Kidney epithelial cell (primary cell): ENCODE data around the gene NSDHL. TPM values are rescaled to one million over a fixed set of nuclear protein-coding genes. Genes with fewer than 3 reads are reported as not detected.

Experiments used
- DNase-seq: peaks from one replicate; pipeline ENCODE4 v3.0.0-alpha.2; 2010; ENCODE audit warnings: low read depth
- H3K27me3 ChIP-seq: 2 replicates; pipeline ENCODE4 v1.6.0; 2011; ENCODE audit warnings: low read length; ENCODE audit not compliant: control insufficient read depth, insufficient read depth
- H3K36me3 ChIP-seq: 2 replicates; pipeline ENCODE4 v1.5.1; 2011; ENCODE audit warnings: low read length; ENCODE audit not compliant: control insufficient read depth, insufficient read depth
- H3K4me3 ChIP-seq: 2 replicates; pipeline ENCODE4 v1.5.1; 2011; ENCODE audit warnings: low read depth, mild to moderate bottlenecking, control low read depth, low read length
- CTCF ChIP-seq: IDR thresholded peaks from 2 replicates; pipeline ENCODE4 v1.5.1; 2011; ENCODE audit warnings: mild to moderate bottlenecking, moderate library complexity, low read length, control low read depth, inconsistent platforms; ENCODE audit not compliant: insufficient read depth, poor library complexity, severe bottlenecking
- total RNA-seq: library from RNA; depleted of rRNA; stranded (reverse); fragments of >200 nt; gene quantifications from 2 replicates; pipeline ENCODE4 v1.2.3, GENCODE V29; 2015

Gene NSDHL
- total RNA-seq, 1 donor from 2014 or later: 31.3 TPM

DNA sequence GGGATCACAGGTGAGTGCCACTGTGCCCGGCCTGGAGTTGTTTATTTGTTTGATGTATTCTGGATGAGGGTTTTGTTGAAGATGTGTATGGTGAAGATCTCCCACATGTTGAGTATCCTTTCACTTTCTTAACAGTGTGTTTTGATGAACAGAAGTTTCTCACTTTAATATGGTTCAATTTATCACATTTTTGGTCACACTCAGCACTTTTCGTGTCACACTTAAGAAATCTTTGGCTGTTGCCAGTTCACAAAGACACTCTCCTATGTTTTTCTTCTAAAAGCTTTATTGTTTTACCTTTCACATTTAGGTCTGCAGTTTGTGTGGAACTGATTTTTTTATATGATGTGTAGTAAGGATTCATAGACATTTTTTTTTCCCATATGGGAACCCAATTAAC is 50.4 kb downstream of the NSDHL start:
- Histone ChIP-seq H3K4me3 (no peak overlapping the region), H3K36me3 (no peaks in the 10 kb centered on the region), H3K27me3 (no peaks in the 10 kb centered on the region)
- DNase-seq: no peak
- no peak for TF ChIP-seq CTCF

- Histone ChIP-seq H3K36me3 (no peaks in the 10 kb centered on the region), H3K4me3 (no peak overlapping the region), H3K27me3 (no peaks in the 10 kb centered on the region)
- TF ChIP-seq CTCF: no peak
- DNase-seq: no peak
Measured at GRCh38 chrX:152884171-152884570, 53.3 kb downstream of the NSDHL start.

DNA sequence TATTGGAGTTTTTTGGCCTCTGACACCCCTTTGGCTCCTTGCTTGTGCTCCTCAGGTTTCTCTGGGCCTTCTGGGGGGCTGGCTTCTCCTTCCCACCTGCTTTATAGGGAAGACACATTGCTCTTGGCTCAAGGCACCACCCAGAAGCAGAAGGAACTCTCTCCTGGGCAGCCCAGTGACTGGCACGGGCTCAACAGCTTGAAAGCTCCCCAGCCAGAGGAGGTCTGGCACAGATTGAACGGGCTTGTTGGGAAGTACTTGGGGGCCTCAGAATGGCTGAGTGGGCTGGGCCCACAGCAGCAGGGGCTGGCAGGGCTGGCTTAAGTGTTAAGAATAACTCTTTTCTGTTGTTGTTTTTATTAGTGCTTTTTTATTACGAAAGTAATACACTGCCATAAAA is 55.9 kb downstream of the NSDHL start:
- H3K27me3 ChIP-seq: no peaks in the 10 kb centered on the region
- no peak overlapping the region for H3K4me3 ChIP-seq
- no peak for TF ChIP-seq CTCF
- H3K36me3 ChIP-seq: no peaks in the 10 kb centered on the region
- no peak for DNase-seq

DNA sequence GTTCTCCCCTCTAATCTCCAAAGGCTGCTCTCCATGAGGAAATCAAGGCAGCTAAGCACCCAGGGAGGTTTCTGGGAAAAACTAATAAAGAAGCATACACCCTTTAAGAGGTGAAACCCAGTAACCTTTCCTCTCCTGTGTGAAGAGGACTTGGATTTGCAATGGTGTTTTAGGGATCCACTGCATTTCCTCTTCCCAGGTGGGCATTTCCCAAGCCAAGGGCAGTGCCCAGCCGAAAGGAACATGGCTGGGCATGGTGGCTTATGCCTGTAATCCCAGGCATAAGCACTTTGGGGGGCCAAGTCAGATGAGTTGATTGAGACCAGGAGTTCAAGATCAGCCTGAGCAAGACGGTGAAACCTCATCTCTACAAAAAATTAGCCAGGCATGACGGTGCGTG is 61.6 kb downstream of the NSDHL start:
- Histone ChIP-seq H3K27me3 (no peaks in the 10 kb centered on the region), H3K36me3 (no peaks in the 10 kb centered on the region), H3K4me3 (no peak overlapping the region)
- no peak for TF ChIP-seq CTCF
- no peak for DNase-seq

DNA sequence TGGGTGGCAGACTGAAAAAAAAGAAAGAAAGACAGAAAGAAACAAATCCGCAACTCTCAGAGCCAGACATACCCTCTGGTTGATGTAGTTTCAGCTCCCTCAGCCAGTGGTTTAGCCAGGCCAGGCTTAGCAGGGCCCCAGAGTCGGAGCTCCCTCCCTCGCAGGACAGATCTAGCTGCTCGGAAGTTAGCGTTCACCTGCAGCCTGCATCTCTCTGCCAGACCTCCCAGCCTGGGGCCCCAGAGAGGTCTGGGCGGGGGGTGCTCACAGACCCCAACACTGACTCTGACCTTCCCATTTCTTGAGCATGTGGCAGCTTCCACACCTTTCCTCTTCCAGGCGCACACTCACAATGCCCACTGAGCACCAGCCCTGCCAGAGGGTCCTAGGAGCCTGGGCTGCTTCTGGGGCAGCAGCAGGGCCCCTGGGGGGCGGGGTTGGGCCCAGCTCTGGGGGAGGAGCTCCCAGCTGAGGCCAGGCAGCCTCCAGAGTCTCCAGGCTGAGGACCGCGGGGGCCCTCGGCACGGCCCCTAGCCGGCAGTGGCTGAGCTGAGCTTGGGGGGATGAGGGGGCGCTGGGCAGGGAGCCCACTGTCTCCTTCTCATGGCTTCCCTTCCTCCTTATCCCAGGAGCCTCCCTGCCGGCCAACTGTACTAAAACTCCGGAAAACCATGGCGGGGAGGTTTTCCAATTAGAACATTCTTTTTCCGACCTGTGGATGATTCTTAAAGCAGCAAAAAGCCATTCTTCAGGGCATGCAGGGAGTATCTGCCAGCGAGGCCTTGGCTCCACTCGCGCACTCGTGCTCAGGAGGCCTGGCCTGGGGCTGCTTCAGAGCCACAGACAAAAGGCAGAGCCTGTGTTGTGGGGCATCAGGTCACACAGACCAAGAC is 62.4 kb downstream of the NSDHL start:
- TF ChIP-seq CTCF: no peak
- H3K4me3 ChIP-seq: no peak overlapping the region
- no peak for DNase-seq
- H3K36me3 ChIP-seq: no peaks in the 10 kb centered on the region
- no peaks in the 10 kb centered on the region for H3K27me3 ChIP-seq
